Limb (tissue), 2 donors: ENCODE results near the gene PIP5KL1.

Source experiments
- DNase-seq, 2 donors: peaks; one replicate each; pipeline ENCODE4 v3.0.0-alpha.2; 2016; ENCODE audit errors: extremely low spot score in 2 of 2

Gene PIP5KL1

DNA sequence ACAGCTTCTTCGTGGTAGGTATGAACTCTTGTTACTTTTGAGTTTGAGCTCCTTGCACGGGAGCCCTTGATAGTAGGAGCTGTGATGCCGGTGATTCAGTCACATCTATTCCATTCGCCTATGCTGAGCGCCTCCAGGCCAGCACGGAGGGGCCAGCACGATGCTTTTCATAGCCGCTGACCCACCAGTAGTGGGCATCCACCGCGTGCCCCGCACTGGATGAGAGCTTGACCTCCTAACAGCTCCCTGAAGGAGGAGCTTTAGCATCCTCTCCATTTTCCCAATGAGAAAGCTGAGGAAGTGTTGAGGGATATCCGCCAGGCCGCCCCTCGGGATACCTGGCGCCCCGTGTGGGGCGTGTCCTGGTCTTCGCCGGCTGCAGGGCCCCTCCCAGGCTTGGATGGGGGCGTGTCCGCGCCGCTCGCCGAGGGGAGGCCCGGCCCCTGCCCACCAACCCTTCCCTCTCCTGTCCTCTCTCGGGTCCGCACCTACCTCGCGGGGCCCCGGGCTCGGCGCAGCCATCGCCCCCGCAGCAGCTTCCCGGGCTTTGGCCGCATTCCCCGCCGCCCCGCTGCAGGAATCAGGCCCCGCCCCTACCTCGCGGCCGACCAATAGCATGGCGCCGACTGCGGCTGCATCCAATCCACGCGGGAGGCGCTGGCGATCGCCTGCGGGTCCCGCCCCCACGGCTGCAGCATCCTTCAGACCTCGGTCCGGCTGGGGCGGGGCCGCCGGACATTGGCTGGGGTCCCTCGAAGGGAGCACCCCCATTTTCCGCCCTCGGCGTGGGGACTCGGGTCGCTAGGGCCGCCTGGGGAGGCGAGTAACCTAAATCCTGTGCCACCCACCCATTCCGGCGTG lies at the start of gene PIP5KL1:
PIP5KL1 (minus strand) TSS at position 547 of the 861 bp plus-strand sequence; CDS start at position 522, 25 bp downstream.
- DNase-seq: peak; percentile 81 to 91

- peak in 1 of 2 donors; percentile 64 for DNase-seq
Measured at GRCh38 chr9:127980060-127980705, 49.6 kb upstream of the PIP5KL1 start.

- DNase-seq: peak in 1 of 2 donors; percentile 69
Measured at GRCh38 chr9:127979333-127980059, 48.9 kb upstream of the PIP5KL1 start.

DNA sequence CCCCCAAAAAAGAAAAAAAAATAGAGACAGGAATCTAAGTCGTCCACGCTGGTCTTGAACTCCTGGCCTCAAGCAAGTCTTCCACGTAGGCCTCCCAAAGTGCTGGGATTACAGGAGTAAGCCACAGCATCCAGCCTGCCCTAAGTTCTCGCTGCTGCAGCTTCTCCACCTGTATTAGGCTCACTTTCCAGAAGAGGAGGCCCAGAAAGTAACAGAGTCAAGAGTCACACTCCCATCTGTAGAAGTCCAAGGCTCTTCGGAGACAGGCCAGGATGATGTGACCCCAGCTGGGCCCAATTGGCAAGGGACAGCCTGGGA lies 48.4 kb upstream of the PIP5KL1 start:
- no peak for DNase-seq

GRCh38 chr9:127977884-127978647 lies 47.5 kb upstream of the PIP5KL1 start:
- DNase-seq: peak in 1 of 2 donors; percentile 40

- no peak for DNase-seq
Measured at GRCh38 chr9:127977009-127977883, 46.7 kb upstream of the PIP5KL1 start.

GRCh38 chr9:127976498-127976897 lies 45.9 kb upstream of the PIP5KL1 start:
- DNase-seq: peak in 1 of 2 donors; percentile 29

DNA sequence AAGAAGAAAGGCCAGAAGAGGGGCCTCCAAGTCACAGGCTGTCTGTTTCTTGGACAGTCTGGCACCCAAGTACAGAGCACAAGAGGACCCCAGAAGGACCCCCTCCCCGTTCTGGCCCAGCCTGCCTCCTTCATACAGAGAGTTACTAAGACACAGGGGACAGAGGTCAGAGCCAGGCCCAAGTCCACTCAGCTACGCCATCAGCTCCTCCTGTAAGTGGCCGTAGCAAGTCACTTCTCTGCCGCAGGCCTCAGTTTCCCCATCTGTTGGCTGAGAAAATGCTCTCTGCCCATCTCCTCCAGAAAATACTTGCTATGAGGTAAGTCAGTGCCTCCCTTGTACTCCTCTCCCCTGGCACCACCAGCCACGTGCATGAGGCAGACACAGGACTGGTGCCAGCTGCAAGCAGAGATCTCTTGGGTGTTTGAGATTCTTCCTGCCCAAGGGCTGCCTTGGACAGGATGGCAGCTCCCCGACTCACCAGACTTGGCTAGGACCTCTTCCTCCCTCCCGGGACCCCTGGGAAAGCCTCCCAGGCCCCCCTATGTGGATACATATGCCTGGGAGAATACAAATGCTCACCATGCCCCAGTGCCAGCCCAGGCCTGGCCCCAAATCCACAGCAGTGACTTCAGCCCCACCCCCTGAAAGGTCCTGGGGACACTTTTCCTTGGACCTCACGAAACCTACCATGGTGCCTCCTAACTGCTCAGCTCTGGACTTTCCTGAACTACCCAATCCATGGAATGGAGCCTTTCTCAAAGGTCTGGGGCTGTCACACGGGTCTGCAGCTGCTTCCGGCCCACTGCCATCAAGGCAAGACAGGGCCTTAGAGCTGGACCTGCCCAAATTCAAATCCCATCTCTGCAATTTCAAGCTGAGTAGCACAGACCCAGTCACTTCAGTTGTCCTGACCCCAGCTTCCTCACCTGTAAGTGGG lies 45.1 kb upstream of the PIP5KL1 start:
- no peak for DNase-seq

DNA sequence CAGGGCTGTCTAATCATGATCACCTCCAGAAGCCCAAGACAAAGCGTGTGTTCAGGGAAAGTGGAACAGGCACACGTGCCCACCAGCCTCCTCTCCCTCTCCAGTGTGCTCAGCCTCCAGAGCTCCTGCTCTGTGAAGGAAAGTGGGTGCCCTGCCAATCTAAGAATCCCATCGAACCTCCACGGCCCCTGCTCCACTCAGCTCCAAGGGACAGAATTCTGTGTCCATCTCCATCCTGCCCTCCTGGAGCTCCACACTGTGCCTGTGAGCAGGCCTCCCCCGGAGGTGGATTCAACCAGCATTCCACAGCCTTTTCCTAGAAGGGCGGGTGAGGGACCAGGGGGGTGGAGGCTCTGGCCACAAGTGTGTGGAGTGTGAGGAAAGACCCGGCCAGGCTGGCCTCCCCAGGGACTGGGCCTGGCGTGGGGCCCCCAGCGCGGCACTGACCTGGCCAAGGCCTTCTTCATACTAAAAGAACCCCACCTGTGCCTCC lies 44.2 kb upstream of the PIP5KL1 start:
- DNase-seq: peak in 1 of 2 donors; percentile 41

DNA sequence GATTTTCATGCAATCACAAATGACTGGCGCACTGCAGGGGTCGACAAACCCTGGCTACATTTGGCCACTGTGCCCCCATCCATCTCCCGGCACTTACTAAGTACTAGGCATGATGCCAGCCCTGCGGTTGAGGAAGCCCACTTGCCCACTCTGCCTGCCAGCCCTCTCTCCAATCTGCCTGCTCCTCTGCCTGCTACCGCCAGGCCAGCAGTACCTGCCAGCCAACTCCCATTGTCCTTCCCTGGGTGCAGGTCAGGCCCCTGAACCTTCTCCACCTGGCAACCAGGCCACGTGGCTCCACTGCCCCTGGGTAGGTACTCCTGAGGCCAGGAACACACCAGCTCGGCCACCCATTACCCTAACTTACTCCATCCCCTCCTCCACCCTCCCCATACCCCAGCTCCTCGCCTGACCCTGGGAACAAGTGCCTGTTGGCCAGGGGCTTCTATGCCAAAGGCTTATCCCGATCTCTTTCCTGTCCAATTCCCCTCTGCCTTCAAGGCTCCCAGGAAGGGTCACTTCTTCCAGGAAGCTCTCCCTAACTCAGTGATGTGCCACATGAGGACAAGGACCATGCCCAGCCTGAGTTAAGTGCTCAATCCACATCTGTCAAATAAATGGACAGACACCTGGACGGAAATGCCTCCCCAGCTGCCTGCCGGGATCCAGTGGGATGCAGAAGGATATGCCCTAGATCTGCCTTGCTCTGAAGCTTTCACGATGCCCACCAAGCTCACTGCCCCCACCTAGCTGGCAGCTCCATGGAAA lies 43.6 kb upstream of the PIP5KL1 start:
- peak in 1 of 2 donors; percentile 40 for DNase-seq

- peak in 1 of 2 donors; percentile 28 for DNase-seq
Measured at GRCh38 chr9:127973169-127974000, 42.8 kb upstream of the PIP5KL1 start.

DNA sequence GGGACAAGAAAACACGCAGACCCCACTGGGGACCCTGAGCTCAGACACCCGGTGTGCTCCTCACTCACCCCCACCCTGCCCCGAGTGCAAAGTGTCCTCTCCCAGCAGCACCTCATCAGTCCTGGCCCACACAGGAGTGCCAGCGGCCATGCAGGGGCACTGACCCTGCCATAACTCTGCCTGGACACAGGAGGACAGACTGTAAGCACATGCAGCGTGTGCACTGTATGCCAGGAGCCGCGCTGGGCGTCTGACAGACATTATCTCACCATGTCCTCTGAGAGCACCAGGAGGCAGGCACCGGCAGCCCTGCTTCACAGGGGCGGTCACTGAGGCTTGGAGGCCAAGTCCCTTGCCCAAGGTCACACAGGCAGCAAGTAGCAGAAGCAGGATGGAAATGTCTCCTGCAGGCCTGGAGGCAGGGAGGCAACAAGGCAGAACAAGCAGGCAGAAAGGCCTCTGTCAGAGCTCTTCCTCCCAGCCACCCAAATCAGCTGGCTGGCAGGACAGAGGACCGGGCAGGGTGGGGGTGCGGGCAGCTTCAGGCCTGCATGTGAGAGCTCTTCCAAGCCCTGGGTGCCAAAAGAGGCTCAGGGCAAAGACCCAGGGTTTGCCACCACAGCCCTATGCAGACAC lies 41.8 kb upstream of the PIP5KL1 start:
- DNase-seq: peak in 1 of 2 donors; percentile 27

GRCh38 chr9:127971357-127972235 lies 41.0 kb upstream of the PIP5KL1 start:
- no peak for DNase-seq

DNA sequence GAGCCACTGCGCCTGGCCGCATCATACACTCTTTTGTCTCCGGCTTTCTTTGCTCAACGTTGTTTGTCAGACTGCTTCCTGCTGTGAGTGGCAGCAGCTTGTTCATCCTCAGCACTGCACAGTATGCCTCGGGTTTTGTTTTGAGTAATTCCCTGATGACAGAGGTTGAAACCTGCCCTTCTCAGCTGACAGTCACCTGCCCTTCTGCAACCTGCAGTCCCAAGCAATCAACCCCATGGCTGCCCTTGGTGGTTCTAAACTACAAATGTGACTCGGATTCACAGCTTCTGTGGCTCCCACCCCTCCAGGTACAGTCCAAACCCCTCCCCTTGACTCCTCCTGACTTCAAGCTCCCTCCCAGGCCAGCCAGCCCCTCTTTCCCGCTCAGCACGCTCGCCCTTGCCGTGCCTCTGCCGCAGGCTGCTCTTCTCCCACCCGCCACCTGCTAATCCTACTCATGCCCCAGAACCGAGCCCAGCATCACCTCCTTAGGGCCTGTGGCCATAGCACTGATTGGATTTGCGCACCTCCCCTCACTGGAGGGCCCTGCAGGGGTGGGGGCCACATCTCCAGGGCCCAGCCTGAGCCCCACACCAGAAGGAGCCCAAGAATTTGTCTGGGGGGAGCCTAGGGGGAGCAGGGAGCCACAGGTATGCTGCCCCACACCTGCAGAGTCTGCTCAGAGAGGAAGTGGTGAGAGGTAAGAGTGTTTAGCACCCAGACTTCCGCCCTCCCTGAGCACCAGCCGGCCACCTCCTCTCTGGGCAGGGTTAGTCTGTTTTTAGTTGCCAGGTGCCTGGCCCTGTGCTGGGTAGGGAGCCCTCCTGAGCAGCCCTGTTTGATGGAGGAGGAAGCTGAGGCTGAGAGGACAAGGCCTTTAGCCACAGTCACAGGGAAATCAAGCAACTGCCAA lies 40.1 kb upstream of the PIP5KL1 start:
- peak in 1 of 2 donors; percentile 30 for DNase-seq
